Subcutaneous adipose tissue (tissue), 4 donors: ENCODE results near the gene RGS1. TPM values are rescaled to one million over a fixed set of nuclear protein-coding genes. Genes with fewer than 3 reads are reported as not detected.

Experiments
- CTCF ChIP-seq: fragments of 450-650 bp; IDR thresholded peaks from one replicate; pipeline ENCODE4 v1.5.1; 2016; ENCODE audit warnings: low read depth, mild to moderate bottlenecking, control low read depth, antibody characterized with exemption, moderate library complexity
- total RNA-seq, 4 donors: library from RNA; depleted of rRNA; stranded (reverse); fragments of >200 nt; gene quantifications; one replicate each; pipeline ENCODE4 v1.1.0, GENCODE V29; 2016

RGS1 gene
- total RNA-seq, 4 donors from 2014 or later, result 2.6 to 693 (median 77.0) TPM

GRCh38 chr1:192568063-192568462 is 7.5 kb upstream of the RGS1 start:
- no peak for TF ChIP-seq CTCF

DNA sequence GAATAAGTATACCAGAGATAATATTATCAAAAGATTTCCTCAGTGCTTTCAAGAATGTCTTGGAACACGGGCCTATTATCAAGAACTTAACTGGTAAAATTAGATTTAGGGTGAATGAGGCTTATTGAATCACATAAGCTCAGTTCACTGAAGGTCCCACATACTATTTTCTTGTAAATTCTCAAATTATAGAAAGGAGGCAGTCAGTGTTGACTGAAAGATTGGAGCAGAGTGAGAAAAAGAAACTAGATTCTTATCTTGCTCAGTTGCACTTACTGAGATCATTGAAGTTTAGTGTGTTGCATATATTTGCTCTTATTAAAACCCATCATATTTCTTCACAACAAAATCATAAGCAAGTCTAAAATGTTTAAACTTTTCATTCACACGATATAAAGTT is 3.9 kb upstream of the RGS1 start:
- no peak for TF ChIP-seq CTCF

DNA sequence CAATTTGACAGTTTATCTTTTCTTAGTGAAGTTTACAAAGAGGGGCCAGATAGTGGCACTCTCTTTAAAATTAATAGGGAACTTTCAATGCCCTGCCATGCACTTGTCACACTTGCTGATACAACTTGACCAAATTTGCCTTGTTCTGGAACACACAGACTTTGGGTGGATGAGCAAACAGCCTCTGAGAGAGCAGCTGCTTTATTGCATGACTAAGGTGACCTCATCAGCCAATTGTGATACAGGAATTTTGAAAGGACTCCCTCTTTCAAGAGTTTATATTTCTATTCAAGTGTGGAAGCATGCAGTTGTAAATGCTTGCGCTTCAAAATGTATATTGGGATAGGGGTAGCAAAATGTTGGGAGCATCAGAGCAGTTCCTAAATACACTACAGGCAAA is 2.1 kb upstream of the RGS1 start:
- TF ChIP-seq CTCF, result no peak

DNA sequence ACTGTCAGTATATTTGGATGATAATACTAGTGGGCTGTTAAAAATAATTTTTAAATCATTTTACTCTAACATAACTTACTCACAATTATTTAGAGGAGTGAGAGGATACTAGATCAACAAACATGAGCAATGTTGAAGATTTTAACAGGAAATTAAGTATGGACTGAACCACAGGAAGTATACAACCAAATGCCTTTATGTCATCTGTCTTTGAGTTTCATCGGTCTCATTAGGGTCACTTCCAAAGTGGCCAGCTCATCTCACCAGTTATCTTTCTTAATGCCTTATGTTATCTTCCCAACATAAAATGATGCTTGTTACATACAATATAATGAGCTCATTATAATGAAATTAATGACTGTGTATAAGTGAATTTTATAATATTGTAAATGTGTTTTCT is 1.5 kb upstream of the RGS1 start:
- no peak for TF ChIP-seq CTCF

DNA sequence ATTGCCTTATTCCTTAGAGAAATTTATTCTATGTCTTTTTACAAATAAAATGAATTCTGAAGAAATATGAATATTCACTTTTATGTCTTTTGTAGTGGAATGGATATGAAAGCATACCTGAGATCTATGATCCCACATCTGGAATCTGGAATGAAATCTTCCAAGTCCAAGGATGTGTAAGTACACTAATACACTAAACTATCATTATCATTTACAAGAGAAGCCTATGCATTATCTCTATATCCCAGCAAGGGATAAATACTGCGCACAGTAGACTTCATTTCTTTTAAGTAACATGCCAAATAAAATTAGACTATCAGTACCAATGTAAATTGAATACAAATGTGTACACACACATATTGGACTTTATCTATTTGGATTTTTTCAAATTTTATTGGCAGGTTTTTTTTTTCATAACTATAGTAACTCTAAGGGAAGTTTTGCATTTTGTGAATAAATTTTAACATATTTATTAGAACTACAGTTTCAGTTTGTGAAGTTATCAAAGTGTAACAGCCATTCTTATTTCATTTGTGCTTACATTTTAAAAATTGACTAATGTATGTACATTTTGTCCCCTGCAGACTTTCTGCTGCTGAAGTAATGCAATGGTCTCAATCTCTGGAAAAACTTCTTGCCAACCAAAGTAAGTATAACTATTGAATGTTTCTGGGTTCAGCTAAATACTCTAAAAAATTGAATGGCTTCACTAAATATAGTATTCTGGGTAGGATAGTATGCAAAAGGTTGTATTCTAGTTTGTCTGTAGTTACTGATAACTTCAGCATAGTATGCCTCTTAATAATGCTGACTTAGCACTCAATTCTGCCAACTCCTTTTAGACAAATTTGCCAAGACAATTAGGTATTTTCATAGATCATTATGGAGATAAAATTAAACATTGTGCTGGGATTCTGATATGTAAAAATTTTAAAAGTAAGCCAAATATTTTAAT is 894 bp downstream of the RGS1 start:
- TF ChIP-seq CTCF, result no peak

DNA sequence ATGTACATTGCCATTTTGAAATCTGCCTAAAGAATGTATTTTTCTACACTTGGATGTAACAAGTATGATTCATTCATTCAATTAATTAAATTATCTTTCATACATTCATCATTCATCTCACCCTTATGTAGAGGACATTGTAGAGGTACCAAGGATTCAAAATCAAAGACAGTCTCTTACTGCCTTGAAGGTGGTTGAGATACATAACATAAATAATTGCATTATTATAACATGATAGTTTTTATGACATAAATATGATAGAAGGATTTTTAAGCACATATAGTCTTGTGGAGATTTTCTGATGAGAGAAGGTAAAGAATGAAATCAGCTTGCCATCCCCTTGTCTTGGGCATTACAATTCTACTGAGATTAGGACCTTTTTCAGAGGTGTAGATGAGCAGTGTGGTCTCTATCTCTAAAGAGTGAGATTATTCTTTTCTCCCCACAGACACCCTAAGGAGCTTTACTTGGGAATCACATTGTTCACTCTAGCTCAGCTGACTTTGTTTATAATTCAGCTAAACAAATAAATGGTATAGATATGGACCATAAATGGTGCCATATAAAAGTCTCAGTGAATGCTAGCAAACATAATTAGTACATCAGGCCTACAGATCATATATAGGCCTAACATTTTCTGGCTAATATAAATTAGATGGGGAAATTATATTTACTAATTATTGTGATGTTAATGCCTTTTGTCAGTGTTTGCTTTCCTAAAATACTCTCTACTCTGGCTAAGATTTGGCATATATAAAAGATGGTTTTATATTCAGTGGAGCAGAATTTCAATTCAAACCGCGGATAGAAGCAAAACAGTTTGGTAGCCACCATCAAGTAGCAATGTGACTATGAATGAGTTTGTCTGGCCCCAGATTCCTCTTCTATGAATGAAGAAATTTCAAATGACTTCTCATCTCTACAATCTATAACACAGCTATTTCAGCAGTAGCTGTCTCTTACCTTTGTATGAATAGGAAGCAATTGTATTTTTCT is 1.9 kb downstream of the RGS1 start:
- TF ChIP-seq CTCF, result no peak
